DOHH2 (cell line): Measurements from ENCODE around the gene ZNF608.

Source experiments
- EZH2phosphoT487 ChIP-seq: fragments of 200-600 bp; sonication (generic); IDR thresholded peaks from 2 replicates; pipeline ENCODE4 v1.6.1; 2017; ENCODE audit warnings: borderline replicate concordance, mild to moderate bottlenecking, antibody characterized with exemption, low read length, moderate library complexity, mixed read lengths
- TF ChIP-seq, protein P1 (sequence below): fragments of 200-600 bp; sonication (generic); IDR thresholded peaks from one replicate; pipeline ENCODE4 v1.5.1; 2014; ENCODE audit warnings: antibody characterized with exemption, mild to moderate bottlenecking, low read depth, low read length; ENCODE audit not compliant: poor library complexity, severe bottlenecking

GRCh38 chr5:124783285-124783684 is 36.8 kb upstream of the ZNF608 start:
- TF ChIP-seq, protein P1, sequence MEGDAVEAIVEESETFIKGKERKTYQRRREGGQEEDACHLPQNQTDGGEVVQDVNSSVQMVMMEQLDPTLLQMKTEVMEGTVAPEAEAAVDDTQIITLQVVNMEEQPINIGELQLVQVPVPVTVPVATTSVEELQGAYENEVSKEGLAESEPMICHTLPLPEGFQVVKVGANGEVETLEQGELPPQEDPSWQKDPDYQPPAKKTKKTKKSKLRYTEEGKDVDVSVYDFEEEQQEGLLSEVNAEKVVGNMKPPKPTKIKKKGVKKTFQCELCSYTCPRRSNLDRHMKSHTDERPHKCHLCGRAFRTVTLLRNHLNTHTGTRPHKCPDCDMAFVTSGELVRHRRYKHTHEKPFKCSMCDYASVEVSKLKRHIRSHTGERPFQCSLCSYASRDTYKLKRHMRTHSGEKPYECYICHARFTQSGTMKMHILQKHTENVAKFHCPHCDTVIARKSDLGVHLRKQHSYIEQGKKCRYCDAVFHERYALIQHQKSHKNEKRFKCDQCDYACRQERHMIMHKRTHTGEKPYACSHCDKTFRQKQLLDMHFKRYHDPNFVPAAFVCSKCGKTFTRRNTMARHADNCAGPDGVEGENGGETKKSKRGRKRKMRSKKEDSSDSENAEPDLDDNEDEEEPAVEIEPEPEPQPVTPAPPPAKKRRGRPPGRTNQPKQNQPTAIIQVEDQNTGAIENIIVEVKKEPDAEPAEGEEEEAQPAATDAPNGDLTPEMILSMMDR, result no peak
- no peak for TF ChIP-seq EZH2phosphoT487
